HCT116 (cell line): ENCODE measurements around the gene PTPRO. TPM values are rescaled to one million over a fixed set of nuclear protein-coding genes. Genes with fewer than 3 reads are reported as not detected.

Source experiments
- ATAC-seq: fragments of 200-7000 bp; cut with Tn5 transposase; 2 replicates; pipeline ENCODE4 v1.9.1; 2020; ENCODE audit warnings: mild to moderate bottlenecking, moderate library complexity
- BruUV-seq: library from RNA; stranded (reverse); fragments of 400-500 nt; replicated peaks from 2 replicates; lab custom pipeline; 2021; lab: Mats Ljungman, UMichigan
- CTCF ChIA-PET: fragments of 300-600 bp; sonication (Branson Sonifier 250); formaldehyde crosslinking; loops from one replicate; lab custom pipeline; 2021; ENCODE audit warnings: antibody characterized with exemption; lab: Charles Lee
- POLR2A ChIA-PET: fragments of 300-600, 350-600 bp; sonication (Branson Sonifier 250); formaldehyde crosslinking; loops from one replicate; lab custom pipeline; 2021; ENCODE audit warnings: antibody characterized with exemption; lab: Charles Lee
- RAD21 ChIA-PET, 2 experiments: fragments of 300-600 bp; sonication (Branson Sonifier 250); formaldehyde crosslinking; loops; one replicate each; lab custom pipeline; 2023; ENCODE audit warnings: low total read pairs in 2 of 2; ENCODE audit not compliant: uncharacterized antibody in 2 of 2, unreplicated experiment in 2 of 2, low non-redundant PET in 1 of 2; lab: Charles Lee
- DNase-seq: peaks from one replicate; pipeline ENCODE4 v3.0.0-alpha.2; 2010; ENCODE audit warnings: low read depth, low spot score
- H2AFZ ChIP-seq: fragments of 200-600 bp; shearing (Covaris generic), sonication (generic); 2 replicates; pipeline ENCODE4 v1.6.1; 2017; ENCODE audit warnings: low read depth, mixed run types, mixed read lengths, antibody characterized with exemption, low read length; ENCODE audit not compliant: poor library complexity, severe bottlenecking
- H3K27ac ChIP-seq: 2 replicates; pipeline ENCODE4 v1.5.1; 2012; ENCODE audit warnings: low read depth, low read length
- H3K27me3 ChIP-seq: fragments of 200-600 bp; sonication (generic); 2 replicates; pipeline ENCODE4 v1.6.1; 2016; ENCODE audit warnings: mixed run types, low read length, mixed read lengths; ENCODE audit not compliant: insufficient read depth
- H3K36me3 ChIP-seq, 2 experiments: fragments of 200-500 bp in 1 of 2; fragments of 200-600 bp in 1 of 2; sonication (Bioruptor generic) in 1 of 2; sonication (generic) in 1 of 2; 2 replicates each; pipeline versions ENCODE4 v1.5.1 to v1.6.1; 2014 to 2016; ENCODE audit warnings: low read length in 2 of 2, inconsistent platforms in 1 of 2, mixed read lengths in 1 of 2, mixed run types in 1 of 2; ENCODE audit not compliant: insufficient read depth in 2 of 2, control insufficient read depth in 1 of 2
- H3K4me1 ChIP-seq, 2 experiments: fragments of 200-600 bp in 1 of 2; sonication (generic) in 1 of 2; 2 replicates each; pipeline versions ENCODE4 v1.5.1 to v1.6.1; 2012 to 2017; ENCODE audit warnings: low read length in 2 of 2, inconsistent platforms in 1 of 2, mild to moderate bottlenecking in 1 of 2, mixed read lengths in 1 of 2, mixed run types in 1 of 2, moderate library complexity in 1 of 2; ENCODE audit not compliant: insufficient read depth in 2 of 2, control insufficient read depth in 1 of 2
- H3K4me2 ChIP-seq: fragments of 200-600 bp; sonication (generic); 2 replicates; pipeline ENCODE4 v1.6.1; 2017; ENCODE audit warnings: mixed run types, low read length, mixed read lengths
- H3K4me3 ChIP-seq, 2 experiments: fragments of 200-600 bp in 1 of 2; sonication (generic) in 1 of 2; replicated peaks in 1 of 2; 2 replicates each; pipeline ENCODE4 v1.5.1; 2011 to 2016; ENCODE audit warnings: low read length in 2 of 2, control low read depth in 1 of 2, low read depth in 1 of 2, mild to moderate bottlenecking in 1 of 2, mixed read lengths in 1 of 2, mixed run types in 1 of 2
- H3K79me2 ChIP-seq: fragments of 200-600 bp; sonication (generic); 2 replicates; pipeline ENCODE4 v1.6.1; 2017; ENCODE audit warnings: mild to moderate bottlenecking, mixed run types, low read length, moderate library complexity, mixed read lengths; ENCODE audit not compliant: insufficient read depth
- H3K9ac ChIP-seq: fragments of 200-600 bp; sonication (generic); 2 replicates; pipeline ENCODE4 v1.6.1; 2016; ENCODE audit warnings: low read length, mixed read lengths
- H3K9me2 ChIP-seq: fragments of 200-600 bp; sonication (generic), shearing (Covaris generic); 2 replicates; pipeline ENCODE4 v1.6.1; 2017; ENCODE audit warnings: mixed run types, mild to moderate bottlenecking, moderate library complexity; ENCODE audit not compliant: insufficient read depth
- H3K9me3 ChIP-seq, 2 experiments: fragments of 200-500 bp in 1 of 2; fragments of 200-600 bp in 1 of 2; sonication (Bioruptor generic) in 1 of 2; sonication (generic) in 1 of 2; 2 replicates each; pipeline ENCODE4 v1.6.1; 2014 to 2017; ENCODE audit warnings: low read length in 2 of 2, mixed read lengths in 2 of 2, inconsistent platforms in 1 of 2, low read depth in 1 of 2, mild to moderate bottlenecking in 1 of 2, mixed run types in 1 of 2, moderate library complexity in 1 of 2; ENCODE audit not compliant: control insufficient read depth in 1 of 2, insufficient read depth in 1 of 2
- H4K20me1 ChIP-seq: fragments of 200-600 bp; sonication (generic), shearing (Covaris generic); 2 replicates; pipeline ENCODE4 v1.6.1; 2017; ENCODE audit warnings: mixed run types, mild to moderate bottlenecking, moderate library complexity; ENCODE audit not compliant: insufficient read depth
- CBX3 ChIP-seq: IDR thresholded peaks from 2 replicates; pipeline ENCODE4 v1.6.1; 2012; ENCODE audit warnings: low read depth
- CEBPB ChIP-seq: IDR thresholded peaks from 2 replicates; pipeline ENCODE4 v1.6.1; 2012; ENCODE audit warnings: low read depth
- ELF1 ChIP-seq: IDR thresholded peaks from 2 replicates; pipeline ENCODE4 v1.6.1; 2012; ENCODE audit warnings: low read depth, borderline replicate concordance
- EZH2 ChIP-seq: fragments of 200-600 bp; sonication (generic); IDR thresholded peaks from 2 replicates; pipeline ENCODE4 v1.6.1; 2017; ENCODE audit warnings: antibody characterized with exemption, mixed run types
- EZH2phosphoT487 ChIP-seq: fragments of 200-600 bp; IDR thresholded peaks from 2 replicates; pipeline ENCODE4 v1.6.1; 2018; ENCODE audit warnings: antibody characterized with exemption, borderline replicate concordance
- POLR2A ChIP-seq: IDR thresholded peaks from 2 replicates; pipeline ENCODE4 v1.7.0; 2011; ENCODE audit warnings: borderline replicate concordance; ENCODE audit not compliant: insufficient read depth, insufficient read length; ENCODE audit errors: extremely low read depth
- POLR2AphosphoS5 ChIP-seq: IDR thresholded peaks from 2 replicates; pipeline ENCODE4 v1.6.1; 2011; ENCODE audit warnings: mild to moderate bottlenecking, low read depth, low read length, moderate library complexity
- RAD21 ChIP-seq: IDR thresholded peaks from 2 replicates; pipeline ENCODE4 v1.6.1; 2012; ENCODE audit warnings: low read depth, mild to moderate bottlenecking
- SIN3A ChIP-seq: IDR thresholded peaks from 2 replicates; pipeline ENCODE4 v1.6.1; 2012; ENCODE audit warnings: low read depth
- SRF ChIP-seq: IDR thresholded peaks from 2 replicates; pipeline ENCODE4 v1.6.1; 2012; ENCODE audit warnings: low read depth
- TCF7L2 ChIP-seq: IDR thresholded peaks from 2 replicates; pipeline ENCODE4 v1.7.0; 2011; ENCODE audit warnings: borderline replicate concordance, inconsistent platforms; ENCODE audit not compliant: insufficient read depth, insufficient read length; ENCODE audit errors: extremely low read depth
- intact Hi-C: fragments of 100-400 bp; cut with micrococcal nuclease; formaldehyde crosslinking; loops from 2 replicates; pipeline ENCODE4 v1.10.0; 2022
- total RNA-seq: library from RNA; stranded (reverse); gene quantifications from one replicate; pipeline ENCODE4 v1.2.1, GENCODE V29; 2021; ENCODE audit not compliant: unreplicated experiment
- TF ChIP-seq, protein P1 (sequence below): IDR thresholded peaks from 2 replicates; pipeline ENCODE4 v1.6.1; 2012; ENCODE audit warnings: low read depth
- TF ChIP-seq, protein P2 (sequence below): IDR thresholded peaks from 2 replicates; pipeline ENCODE4 v1.6.1; 2011; ENCODE audit warnings: mild to moderate bottlenecking, low read length, moderate library complexity; ENCODE audit not compliant: insufficient replicate concordance; ENCODE audit errors: extremely low read depth

The PTPRO gene
- total RNA-seq, 1 experiment from 2014 or later, result not detected

DNA sequence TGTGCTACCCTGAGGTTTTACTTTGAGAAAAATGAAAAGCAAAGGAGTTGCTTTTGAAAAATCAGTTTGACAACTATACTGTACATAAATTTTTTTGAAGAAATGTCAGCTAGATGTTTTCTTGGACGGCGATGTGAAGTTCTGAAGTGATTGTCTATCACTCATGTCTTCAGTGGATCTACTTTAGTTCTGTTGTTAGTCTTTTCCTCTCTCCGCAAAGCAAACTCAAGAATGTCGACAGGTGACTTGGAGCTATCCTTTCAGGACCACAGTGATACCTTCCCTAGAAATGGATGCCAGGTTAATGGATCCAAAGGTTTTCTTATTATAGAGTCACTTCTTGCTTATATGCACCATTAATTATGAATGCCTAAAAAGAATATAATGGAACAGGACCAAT lies 1.2 kb downstream of the PTPRO start:
- Histone ChIP-seq H3K4me1 (no peaks in the 10 kb centered on the region), H3K4me2 (no peak overlapping the region), H3K36me3 (no peaks in the 10 kb centered on the region), H3K9me3 (no peaks in the 10 kb centered on the region), H2AFZ (no peak overlapping the region), H3K9ac (no peak overlapping the region), H3K27me3 (peaks cover 21% of the 10 kb centered on the region), H3K9me2 (no peaks in the 10 kb centered on the region), H3K4me3 (no peak overlapping the region), H3K79me2 (no peaks in the 10 kb centered on the region), H3K27ac (no peak overlapping the region), H4K20me1 (no peaks in the 10 kb centered on the region)
- ChIA-PET POLR2A (no interaction called here), CTCF (no interaction called here), RAD21 (no interaction called here)
- no peak for TF ChIP-seq POLR2AphosphoS5
- no peak for TF ChIP-seq CEBPB
- TF ChIP-seq, protein P1, sequence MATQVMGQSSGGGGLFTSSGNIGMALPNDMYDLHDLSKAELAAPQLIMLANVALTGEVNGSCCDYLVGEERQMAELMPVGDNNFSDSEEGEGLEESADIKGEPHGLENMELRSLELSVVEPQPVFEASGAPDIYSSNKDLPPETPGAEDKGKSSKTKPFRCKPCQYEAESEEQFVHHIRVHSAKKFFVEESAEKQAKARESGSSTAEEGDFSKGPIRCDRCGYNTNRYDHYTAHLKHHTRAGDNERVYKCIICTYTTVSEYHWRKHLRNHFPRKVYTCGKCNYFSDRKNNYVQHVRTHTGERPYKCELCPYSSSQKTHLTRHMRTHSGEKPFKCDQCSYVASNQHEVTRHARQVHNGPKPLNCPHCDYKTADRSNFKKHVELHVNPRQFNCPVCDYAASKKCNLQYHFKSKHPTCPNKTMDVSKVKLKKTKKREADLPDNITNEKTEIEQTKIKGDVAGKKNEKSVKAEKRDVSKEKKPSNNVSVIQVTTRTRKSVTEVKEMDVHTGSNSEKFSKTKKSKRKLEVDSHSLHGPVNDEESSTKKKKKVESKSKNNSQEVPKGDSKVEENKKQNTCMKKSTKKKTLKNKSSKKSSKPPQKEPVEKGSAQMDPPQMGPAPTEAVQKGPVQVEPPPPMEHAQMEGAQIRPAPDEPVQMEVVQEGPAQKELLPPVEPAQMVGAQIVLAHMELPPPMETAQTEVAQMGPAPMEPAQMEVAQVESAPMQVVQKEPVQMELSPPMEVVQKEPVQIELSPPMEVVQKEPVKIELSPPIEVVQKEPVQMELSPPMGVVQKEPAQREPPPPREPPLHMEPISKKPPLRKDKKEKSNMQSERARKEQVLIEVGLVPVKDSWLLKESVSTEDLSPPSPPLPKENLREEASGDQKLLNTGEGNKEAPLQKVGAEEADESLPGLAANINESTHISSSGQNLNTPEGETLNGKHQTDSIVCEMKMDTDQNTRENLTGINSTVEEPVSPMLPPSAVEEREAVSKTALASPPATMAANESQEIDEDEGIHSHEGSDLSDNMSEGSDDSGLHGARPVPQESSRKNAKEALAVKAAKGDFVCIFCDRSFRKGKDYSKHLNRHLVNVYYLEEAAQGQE, result peak; percentile 13; the same call in 1 of the 2 replicates
- TF ChIP-seq CBX3, result no peak
- no peak for ATAC-seq
- BruUV-seq, result no TSS peak
- no peak for DNase-seq
- intact Hi-C loops, result no loop called here

DNA sequence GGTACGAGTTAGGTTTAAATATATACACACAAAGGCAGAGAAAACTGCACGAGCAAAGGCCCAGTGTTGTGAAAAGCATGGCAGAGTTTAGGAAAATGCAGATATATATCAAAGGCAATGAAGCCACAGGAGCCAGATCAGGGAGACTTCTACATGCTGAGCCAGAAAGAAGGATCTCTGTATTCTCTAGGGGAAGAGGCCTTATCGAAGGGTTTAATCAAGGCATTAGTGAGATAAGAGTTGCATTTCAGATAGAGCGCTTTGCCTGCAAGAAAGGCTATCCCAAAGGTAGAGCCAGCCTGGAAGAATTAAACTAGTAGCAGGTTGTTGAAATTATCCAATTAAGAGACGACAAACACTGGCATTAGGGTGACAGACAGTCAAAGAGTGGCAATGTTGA lies 7.6 kb downstream of the PTPRO start:
- Histone ChIP-seq H3K9ac (no peak overlapping the region), H3K4me3 (no peak overlapping the region), H2AFZ (no peak overlapping the region), H3K9me3 (no peaks in the 10 kb centered on the region), H3K4me1 (no peaks in the 10 kb centered on the region), H3K27me3 (peaks cover 42% of the 10 kb centered on the region), H3K9me2 (no peaks in the 10 kb centered on the region), H4K20me1 (no peaks in the 10 kb centered on the region), H3K79me2 (no peaks in the 10 kb centered on the region), H3K27ac (no peak overlapping the region), H3K4me2 (no peak overlapping the region)
- no TSS peak for BruUV-seq
- ATAC-seq (no peak), DNase-seq (no peak)
- RAD21 ChIA-PET, result no interaction called here
- POLR2A ChIA-PET, result no interaction called here
- CTCF ChIA-PET, result no interaction called here
- intact Hi-C loops, result no loop called here
- no peak for TF ChIP-seq EZH2
- no peak for TF ChIP-seq SRF
- no peak for TF ChIP-seq EZH2phosphoT487
- TF ChIP-seq SIN3A, result no peak
- no peak for TF ChIP-seq ELF1
- TF ChIP-seq RAD21, result no peak
- TF ChIP-seq TCF7L2, result no peak
- no peak for TF ChIP-seq POLR2A
- TF ChIP-seq, protein P2, sequence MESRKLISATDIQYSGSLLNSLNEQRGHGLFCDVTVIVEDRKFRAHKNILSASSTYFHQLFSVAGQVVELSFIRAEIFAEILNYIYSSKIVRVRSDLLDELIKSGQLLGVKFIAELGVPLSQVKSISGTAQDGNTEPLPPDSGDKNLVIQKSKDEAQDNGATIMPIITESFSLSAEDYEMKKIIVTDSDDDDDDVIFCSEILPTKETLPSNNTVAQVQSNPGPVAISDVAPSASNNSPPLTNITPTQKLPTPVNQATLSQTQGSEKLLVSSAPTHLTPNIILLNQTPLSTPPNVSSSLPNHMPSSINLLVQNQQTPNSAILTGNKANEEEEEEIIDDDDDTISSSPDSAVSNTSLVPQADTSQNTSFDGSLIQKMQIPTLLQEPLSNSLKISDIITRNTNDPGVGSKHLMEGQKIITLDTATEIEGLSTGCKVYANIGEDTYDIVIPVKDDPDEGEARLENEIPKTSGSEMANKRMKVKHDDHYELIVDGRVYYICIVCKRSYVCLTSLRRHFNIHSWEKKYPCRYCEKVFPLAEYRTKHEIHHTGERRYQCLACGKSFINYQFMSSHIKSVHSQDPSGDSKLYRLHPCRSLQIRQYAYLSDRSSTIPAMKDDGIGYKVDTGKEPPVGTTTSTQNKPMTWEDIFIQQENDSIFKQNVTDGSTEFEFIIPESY, result no peak
- TF ChIP-seq POLR2AphosphoS5, result no peak
- no peak for TF ChIP-seq CBX3
- TF ChIP-seq, all 23 proteins: peak for 0
- no peaks in the 10 kb centered on the region for H3K36me3 ChIP-seq
